ENCODE data around the gene LPAR4.

DNA sequence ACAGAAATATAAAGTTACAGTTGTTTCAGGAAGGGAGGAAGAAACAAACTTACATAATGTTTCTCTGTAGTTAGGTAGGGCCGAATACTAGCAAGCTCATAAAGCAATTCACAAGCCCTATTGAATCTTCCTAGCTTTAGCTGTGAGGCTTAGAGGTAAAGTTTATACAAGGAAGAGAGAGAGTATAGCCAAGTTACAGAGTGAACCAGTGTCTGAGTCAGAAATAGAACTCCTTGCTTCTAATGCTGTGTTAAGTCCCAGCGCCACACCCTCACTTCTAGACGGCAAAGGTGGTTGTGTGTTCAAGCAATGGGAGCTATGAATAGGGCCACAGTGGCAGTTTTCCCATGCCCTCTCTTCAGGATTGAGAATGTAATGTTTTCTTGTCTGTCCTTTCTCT lies 6.1 kb downstream of the LPAR4 start:
- TF ChIP-seq ZFP37 (tag by site-specific recombination; IDR thresholded peaks at IDR 0.05) (no peak), ZNF146 (tag by site-specific recombination; IDR thresholded peaks at IDR 0.05) (no peak), ZBTB1 (tag by site-specific recombination; IDR thresholded peaks at IDR 0.05) (no peak), KLF9 (tag by site-specific recombination; IDR thresholded peaks at IDR 0.05; ENCODE audit: low read depth) (no peak), TCF7L2 (IDR thresholded peaks at IDR 0.05; ENCODE audit: borderline replicate concordance, low read depth, low read length) (no peak), YY1 (tag by site-specific recombination; IDR thresholded peaks at IDR 0.05) (no peak), HOXD13 (CRISPR knock-in tag; IDR thresholded peaks at IDR 0.05; ENCODE audit: borderline replicate concordance) (no peak), SP2 (tag by site-specific recombination; IDR thresholded peaks at IDR 0.05) (no peak), ZSCAN30 (tag by site-specific recombination; IDR thresholded peaks at IDR 0.05) (no peak), ZNF777 (tag by site-specific recombination; IDR thresholded peaks at IDR 0.05; ENCODE audit: borderline replicate concordance) (no peak), ZNF701 (tag by site-specific recombination; IDR thresholded peaks at IDR 0.05) (no peak)
- TF ChIP-seq, protein P1, sequence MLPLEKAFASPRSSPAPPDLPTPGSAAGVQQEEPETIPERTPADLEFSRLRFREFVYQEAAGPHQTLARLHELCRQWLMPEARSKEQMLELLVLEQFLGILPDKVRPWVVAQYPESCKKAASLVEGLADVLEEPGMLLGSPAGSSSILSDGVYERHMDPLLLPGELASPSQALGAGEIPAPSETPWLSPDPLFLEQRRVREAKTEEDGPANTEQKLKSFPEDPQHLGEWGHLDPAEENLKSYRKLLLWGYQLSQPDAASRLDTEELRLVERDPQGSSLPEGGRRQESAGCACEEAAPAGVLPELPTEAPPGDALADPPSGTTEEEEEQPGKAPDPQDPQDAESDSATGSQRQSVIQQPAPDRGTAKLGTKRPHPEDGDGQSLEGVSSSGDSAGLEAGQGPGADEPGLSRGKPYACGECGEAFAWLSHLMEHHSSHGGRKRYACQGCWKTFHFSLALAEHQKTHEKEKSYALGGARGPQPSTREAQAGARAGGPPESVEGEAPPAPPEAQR (tag by site-specific recombination; IDR thresholded peaks at IDR 0.05) = no peak
- TF ChIP-seq, protein P2, sequence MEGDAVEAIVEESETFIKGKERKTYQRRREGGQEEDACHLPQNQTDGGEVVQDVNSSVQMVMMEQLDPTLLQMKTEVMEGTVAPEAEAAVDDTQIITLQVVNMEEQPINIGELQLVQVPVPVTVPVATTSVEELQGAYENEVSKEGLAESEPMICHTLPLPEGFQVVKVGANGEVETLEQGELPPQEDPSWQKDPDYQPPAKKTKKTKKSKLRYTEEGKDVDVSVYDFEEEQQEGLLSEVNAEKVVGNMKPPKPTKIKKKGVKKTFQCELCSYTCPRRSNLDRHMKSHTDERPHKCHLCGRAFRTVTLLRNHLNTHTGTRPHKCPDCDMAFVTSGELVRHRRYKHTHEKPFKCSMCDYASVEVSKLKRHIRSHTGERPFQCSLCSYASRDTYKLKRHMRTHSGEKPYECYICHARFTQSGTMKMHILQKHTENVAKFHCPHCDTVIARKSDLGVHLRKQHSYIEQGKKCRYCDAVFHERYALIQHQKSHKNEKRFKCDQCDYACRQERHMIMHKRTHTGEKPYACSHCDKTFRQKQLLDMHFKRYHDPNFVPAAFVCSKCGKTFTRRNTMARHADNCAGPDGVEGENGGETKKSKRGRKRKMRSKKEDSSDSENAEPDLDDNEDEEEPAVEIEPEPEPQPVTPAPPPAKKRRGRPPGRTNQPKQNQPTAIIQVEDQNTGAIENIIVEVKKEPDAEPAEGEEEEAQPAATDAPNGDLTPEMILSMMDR (tag by site-specific recombination; IDR thresholded peaks at IDR 0.05) = no peak
